GM10248 (cell line): ENCODE measurements around the gene MTNR1A.
"Not testable (repeated sequence)": the region's sequence is repeated elsewhere in the genome, so short reads cannot be mapped to it uniquely, and the experiment has no call there.

Source experiments
- CTCF ChIA-PET: fragments of 300-600 bp; sonication (Branson Sonifier 250); formaldehyde crosslinking; extraction: SDS; loops from one replicate; lab custom pipeline; 2021; ENCODE audit warnings: antibody characterized with exemption; lab: Yijun Ruan, JAX
- POLR2A ChIA-PET: fragments of 350-650 bp; sonication (Branson Sonifier 250); formaldehyde crosslinking; extraction: SDS; loops from one replicate; lab custom pipeline; 2020; ENCODE audit warnings: antibody characterized with exemption; lab: Yijun Ruan, JAX
- DNase-seq: peaks from one replicate; pipeline ENCODE4 v3.0.0; 2012; ENCODE audit errors: extremely low spot score
- CTCF ChIP-seq: IDR thresholded peaks from 2 replicates; pipeline ENCODE4 v1.5.1; 2012; ENCODE audit warnings: mild to moderate bottlenecking, low read depth; ENCODE audit errors: extremely low read depth, missing control alignments, control extremely low read depth

The MTNR1A gene

GRCh38 chr4:186541801-186542200, 13.6 kb downstream of the MTNR1A start:
- ChIA-PET CTCF (interaction anchor here (0.8 kb wide), 1 partner anchor 9 kb away, joined by 3 read pairs; no protein-coding TSS in a partner anchor), POLR2A (no interaction called here)
- TF ChIP-seq CTCF: no peak
- no peak for DNase-seq

- ChIA-PET CTCF (interaction anchor here (1.1 to 1.5 kb wide), 2 partner anchors 8 to 49 kb away, joined by 3 read pairs; no protein-coding TSS in a partner anchor), POLR2A (no interaction called here)
- DNase-seq: no peak
- no peak for TF ChIP-seq CTCF
Measured at GRCh38 chr4:186537843-186538521, 17.4 kb downstream of the MTNR1A start.

GRCh38 chr4:186536285-186536684, 19.1 kb downstream of the MTNR1A start:
- CTCF ChIA-PET: no interaction called here
- TF ChIP-seq CTCF: no peak
- POLR2A ChIA-PET: no interaction called here
- no peak for DNase-seq

GRCh38 chr4:186534056-186534455, 21.3 kb downstream of the MTNR1A start:
- DNase-seq: no peak
- TF ChIP-seq CTCF: no peak
- ChIA-PET CTCF (no interaction called here), POLR2A (no interaction called here)

- POLR2A ChIA-PET, CTCF ChIA-PET, DNase-seq: not testable (repeated sequence)
Measured at GRCh38 chr4:186523927-186524326, 31.4 kb downstream of the MTNR1A start.

GRCh38 chr4:186516287-186516686, 39.1 kb downstream of the MTNR1A start:
- no peak for DNase-seq
- TF ChIP-seq CTCF: no peak
- ChIA-PET CTCF (interaction anchor here (1.3 kb wide), 1 partner anchor 17 kb away, joined by 3 read pairs; no protein-coding TSS in a partner anchor), POLR2A (no interaction called here)

GRCh38 chr4:186514271-186514950, 41.0 kb downstream of the MTNR1A start:
- ChIA-PET POLR2A (no interaction called here), CTCF (no interaction called here)
- DNase-seq: no peak
- no peak for TF ChIP-seq CTCF

GRCh38 chr4:186504771-186505170, 50.6 kb downstream of the MTNR1A start:
- CTCF ChIA-PET: interaction anchor here (1.2 to 1.8 kb wide), 2 partner anchors 15 to 23 kb away, joined by 3 to 6 read pairs; no protein-coding TSS in a partner anchor
- DNase-seq: not testable (repeated sequence)

More at GRCh38 chr4:186504771-186505170, 50.6 kb downstream of the MTNR1A start:
- POLR2A ChIA-PET: not testable (repeated sequence)
